Left lobe of liver (tissue), 2 donors: ENCODE data around the gene GP1BB. TPM values are rescaled to one million over a fixed set of nuclear protein-coding genes. Genes with fewer than 3 reads are reported as not detected.

ENCODE experiments used
- ATAC-seq: fragments of 200-7000 bp; cut with Tn5 transposase; one replicate; pipeline ENCODE4 v1.9.1; 2020; ENCODE audit warnings: mild to moderate bottlenecking, moderate library complexity
- DNase-seq: peaks from one replicate; pipeline ENCODE4 v3.0.0-alpha.2; 2020; ENCODE audit warnings: low spot score
- total RNA-seq: library from RNA; stranded (reverse); gene quantifications from one replicate; pipeline ENCODE4 v1.2.1, GENCODE V29; 2021
- donor health status: DM: no; HTN: no; CAD: no; lungs with moderate emphysema.
- donor health status: DM: no; HTN: yes; CAD: no.

The GP1BB gene
- total RNA-seq, 1 donor from 2014 or later: 0.75 TPM

DNA sequence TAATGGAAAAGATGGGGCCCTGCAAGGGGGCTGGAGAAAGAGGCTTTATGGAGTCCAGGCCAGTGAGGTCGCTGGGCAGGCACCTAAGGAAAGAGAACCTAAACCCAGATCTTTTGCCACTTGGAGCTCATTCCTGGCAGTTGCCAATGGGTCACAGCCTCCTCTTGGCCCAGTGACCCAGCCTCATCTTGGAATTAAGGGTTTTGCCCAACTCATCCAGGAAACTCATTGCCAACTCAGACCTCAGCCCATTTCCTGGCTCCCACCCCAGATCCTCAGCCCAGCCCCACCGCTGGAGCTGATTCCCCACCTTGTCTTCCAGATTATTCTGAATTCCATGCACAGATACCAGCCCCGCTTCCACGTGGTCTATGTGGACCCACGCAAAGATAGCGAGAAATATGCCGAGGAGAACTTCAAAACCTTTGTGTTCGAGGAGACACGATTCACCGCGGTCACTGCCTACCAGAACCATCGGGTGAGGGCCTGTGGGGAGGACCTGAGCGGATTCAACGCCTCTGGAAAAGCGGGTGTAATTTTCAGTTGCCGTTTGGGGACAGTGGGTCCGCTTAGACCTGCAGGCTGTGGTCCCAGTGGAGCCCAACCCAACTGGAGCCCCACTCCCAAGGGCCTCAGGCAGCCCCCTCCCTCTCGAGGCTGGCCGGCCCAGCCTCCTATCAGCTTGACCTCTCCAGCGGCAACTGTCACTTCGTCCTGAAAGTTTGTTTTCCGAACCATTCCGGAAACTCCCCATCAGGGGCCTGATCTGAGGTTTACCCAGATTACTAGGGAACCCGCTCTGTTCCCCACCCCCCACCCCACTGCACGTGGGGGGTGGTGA lies 41.5 kb downstream of the GP1BB start:
- no peak for ATAC-seq
- no peak for DNase-seq

DNA sequence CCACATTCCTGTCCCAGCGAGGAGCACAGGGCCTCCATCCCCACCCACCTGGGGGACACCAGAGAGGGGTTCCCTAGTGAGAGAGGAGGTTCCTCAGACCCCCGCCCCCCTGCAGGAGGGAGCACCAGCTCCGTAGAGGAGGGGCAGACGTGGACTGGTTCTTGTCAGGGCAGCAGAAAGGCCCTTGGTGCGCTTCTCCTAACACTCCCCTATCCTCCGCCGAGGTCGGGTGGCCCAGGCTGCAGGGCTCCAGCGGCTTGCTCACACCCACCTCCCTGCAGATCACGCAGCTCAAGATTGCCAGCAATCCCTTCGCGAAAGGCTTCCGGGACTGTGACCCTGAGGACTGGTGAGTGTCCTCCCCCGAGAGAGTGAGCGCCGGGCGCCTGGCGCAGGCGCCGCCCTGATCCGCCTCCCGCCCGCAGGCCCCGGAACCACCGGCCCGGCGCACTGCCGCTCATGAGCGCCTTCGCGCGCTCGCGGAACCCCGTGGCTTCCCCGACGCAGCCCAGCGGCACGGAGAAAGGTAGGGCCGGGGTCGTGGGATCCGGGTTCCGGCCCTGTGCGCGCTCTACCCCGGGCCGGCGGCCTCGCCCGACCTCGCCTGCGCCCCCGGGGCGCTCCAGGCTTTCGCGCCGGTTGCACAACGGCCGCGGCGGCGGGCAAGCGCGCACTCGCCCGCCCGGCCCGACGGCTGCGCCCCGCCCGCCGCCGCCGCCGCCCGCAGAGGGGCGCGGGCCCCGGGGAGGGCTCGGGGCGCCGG lies 42.3 kb downstream of the GP1BB start:
- DNase-seq: no peak
- peak; percentile 43 for ATAC-seq

DNA sequence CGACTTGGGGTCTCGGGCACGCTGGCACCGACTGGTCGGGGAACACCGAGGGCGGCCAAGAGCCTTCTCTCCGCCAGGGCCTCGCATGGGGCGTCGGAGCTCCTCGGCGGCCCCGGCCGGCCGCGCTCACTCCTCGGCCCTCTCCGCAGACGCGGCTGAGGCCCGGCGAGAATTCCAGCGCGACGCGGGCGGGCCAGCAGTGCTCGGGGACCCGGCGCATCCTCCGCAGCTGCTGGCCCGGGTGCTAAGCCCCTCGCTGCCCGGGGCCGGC lies 42.8 kb downstream of the GP1BB start:
- no peak for DNase-seq
- no peak for ATAC-seq

DNA sequence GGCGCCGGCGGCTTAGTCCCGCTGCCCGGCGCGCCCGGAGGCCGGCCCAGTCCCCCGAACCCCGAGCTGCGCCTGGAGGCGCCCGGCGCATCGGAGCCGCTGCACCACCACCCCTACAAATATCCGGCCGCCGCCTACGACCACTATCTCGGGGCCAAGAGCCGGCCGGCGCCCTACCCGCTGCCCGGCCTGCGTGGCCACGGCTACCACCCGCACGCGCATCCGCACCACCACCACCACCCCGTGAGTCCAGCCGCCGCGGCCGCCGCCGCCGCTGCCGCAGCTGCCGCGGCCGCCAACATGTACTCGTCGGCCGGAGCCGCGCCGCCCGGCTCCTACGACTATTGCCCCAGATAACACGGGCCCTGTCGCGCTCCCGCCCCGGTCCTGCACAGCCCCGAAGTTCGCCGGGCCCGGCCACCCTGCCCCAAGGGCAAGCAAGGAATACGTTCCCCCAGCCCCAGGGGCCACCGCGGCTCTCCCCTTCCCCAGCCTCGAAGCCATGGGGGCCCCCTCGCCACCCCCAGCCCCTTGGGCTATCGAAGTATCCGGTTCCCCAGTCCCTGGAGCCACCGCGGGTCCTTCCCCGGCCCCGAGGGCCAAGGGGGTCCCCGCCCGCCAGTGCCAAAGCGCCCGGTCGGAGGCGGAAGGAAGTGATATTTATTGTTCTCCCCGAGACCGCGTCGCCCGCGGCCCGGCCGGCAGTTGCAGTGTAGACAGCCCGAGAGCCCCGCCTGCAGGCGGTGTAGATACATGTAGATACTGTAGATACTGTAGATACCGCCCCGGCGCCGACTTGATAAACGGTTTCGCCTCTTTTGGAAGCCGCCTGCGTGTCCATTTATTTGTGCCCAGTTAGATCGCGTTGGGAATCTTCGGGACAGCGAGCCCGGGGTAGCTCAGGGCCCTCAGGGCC lies 43.4 kb downstream of the GP1BB start:
- ATAC-seq (peak; percentile 82), DNase-seq (peak; percentile 60)

DNA sequence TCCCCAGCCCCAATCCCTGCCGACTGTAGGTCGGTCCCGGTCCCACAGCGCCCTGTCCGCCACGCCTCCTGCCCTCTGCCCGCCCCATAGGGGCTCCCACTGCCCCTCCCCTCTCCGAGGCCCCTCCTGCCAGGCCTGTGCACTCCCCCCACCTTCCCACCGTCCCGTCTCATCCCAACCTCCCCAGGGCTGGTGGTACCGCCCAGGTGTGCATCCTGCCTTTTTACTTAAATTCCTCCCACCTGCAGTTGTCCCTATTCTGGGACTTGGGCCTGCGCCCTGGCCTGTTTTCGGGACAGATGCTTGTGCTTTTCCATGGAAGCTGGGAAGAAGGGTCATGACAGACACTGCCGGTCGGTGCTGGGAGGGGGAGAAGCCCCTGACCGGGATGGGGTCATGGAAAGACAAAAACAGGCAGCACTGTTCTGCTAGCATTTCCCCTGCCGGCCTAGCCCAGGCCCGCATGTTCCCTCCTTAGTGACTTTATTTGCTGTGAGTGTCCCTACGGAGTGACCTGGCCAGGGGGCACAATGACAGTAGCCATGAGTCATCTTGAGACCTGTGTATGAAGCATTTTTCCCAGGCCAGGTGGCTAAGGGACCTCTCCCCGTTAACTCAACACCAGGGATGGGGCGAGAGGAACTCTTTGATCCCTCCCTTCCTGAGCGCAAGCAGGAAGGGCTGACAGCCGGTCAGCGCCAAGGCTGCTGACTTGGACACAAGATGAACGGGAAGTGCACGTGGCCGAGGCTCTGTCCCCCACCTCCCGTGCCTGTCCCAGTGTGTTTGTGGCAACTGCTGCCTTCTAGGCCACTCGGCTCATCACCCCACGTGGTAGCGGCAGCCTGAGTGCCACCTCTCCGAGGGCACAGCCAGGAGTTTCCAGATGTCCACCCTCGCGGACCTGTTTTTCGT lies 44.3 kb downstream of the GP1BB start:
- no peak for DNase-seq
- peak; percentile 32 for ATAC-seq

DNA sequence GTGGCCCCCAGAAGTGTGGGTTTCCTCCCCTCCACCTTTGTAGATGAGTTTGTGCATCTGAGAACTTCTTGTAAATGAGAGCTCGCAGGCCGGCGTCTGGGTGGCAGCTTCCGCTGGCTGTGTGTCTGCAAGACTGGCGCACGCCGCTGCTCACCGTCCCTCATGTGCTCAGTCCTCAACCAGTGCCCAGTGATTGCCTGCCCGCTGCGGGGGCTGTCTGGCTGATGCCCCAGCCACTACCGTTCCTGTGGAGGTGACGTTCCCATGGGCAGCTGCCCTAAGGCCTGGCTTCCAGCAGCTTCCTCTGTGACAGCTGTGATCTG lies 46.0 kb downstream of the GP1BB start:
- DNase-seq: no peak
- ATAC-seq: no peak

DNA sequence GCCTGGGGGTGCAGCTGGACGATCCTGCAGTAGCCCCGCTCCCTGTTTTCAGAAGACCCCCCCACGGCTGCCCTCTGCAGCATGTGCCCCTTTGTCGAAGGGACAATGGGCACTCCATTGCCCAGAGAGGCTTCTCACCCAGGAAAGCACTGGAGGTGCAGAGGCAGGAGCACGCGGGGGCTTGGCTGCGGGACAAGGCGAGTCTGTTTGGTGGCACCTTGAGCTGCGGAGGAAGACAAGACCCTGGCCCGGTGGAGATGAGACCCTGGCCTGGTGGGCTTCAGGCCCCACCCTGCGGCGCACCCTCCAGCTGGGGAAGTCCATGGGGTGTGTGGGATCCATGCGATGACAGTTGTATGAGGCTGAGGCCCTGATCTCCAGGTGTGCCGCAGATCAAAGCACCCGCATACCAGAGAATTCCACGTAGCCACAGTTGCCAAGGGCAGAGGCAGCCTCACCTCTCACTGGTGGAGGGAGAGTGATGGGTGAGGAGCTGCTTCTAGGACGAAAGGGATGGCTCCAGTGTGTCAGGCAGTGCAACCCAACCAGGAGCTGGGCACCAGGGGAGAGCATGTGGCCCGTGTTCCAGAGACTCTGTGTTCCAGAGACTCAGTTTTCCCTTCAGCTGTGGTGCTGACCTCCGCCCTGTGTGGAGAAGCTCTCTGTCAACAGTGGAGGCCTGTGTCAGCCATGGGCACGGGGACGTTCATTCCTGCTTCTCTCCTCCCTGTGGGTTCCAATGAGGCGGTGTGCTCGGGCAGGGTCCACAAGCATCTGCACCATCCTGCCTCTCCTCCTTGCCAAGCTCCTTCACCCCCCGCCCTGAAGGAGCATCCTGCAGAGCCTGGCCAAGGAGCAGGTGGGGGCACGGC lies 47.2 kb downstream of the GP1BB start:
- no peak for DNase-seq

DNA sequence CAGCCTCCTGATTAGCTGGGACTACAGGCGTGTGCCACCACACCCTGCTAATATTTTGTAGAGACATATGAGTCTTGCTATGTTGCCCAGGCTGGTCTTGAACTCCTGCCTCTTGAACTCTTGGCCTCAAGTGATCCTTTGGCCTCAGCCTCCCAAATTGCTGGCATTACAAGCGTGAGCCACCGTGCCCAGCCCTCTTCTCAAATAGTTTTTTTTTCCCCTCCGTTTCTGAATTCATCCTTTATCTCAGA lies 49.0 kb downstream of the GP1BB start:
- DNase-seq (no peak), ATAC-seq (no peak)

More for the DNA sequence above, 47.2 kb downstream of the GP1BB start:
- no peak for ATAC-seq

DNA sequence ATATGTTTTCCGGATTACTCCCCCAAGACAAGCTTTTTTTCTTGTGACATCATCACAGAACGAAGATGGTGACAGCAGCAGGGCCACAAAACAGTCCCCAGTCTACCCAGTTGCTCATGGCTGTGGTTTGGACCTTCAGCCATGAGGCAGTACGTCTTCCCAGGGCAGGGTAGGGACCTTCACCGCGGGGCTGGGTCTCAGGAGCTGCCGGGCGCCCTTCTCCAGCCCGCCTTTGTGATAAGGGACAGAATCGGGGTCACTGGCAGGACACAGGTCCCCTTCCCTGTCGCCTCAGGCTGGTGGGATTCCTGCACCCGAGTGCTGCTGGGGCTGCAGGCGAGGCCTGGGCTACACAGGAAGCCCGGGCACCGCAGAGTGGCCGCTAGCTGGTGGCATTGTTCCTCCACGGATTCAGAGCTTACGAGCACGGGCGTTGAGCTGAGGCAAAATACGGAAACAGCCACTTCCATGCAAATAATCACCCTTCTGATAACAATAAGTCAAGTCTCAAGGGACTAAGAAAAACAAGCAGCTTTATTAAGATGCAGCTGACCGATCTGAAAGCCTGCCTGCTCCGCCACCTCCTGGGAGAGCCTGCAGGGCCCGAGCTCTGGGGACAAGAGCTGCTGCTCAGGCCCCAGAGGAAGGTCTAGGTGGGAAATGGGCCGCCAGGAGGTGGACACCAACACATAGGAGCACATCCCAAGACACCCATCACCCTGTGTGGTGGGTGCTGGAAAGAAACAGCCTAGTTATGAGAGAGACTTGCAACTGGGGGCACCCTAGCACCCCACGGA lies 49.5 kb downstream of the GP1BB start:
- DNase-seq (no peak), ATAC-seq (peak; percentile 26)

DNA sequence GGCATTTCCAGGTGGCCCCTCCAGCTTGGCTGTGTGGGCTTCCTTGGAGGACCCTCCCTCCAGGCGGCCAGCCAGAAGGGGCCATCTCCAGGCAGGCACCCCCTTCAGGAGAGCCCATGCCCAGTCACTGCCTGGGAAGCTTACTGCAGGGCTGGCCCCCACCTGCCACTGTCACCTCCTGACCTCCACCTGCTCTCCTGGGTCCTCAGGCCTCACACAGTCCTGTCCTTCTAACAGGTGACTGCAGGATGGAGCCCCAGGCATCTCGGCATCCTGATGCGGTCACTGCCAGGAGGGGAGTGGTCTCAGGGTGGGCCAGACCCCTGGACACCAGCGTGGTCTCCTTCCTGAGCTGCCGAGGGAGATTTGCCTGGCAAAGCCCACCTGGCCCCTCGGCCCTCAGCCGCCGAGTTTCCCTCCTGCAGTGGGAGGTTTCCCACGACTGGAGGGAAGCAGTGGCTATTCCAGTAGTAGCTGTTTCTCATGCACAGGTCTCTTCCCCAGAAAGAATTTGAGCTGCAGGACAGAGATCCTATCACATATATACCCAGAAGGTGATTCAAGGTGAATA lies 50.2 kb downstream of the GP1BB start:
- no peak for DNase-seq

More for the DNA sequence above, 50.2 kb downstream of the GP1BB start:
- no peak for ATAC-seq

Other genes starting within 250 kb of the GP1BB start
- 28.4 TPM for gene UFD1, start 244.3 kb upstream of the GP1BB start, total RNA-seq
- 0.65 TPM for gene CDC45, start 243.6 kb upstream of the GP1BB start, total RNA-seq
- gene CLDN5, start 199.1 kb upstream of the GP1BB start, total RNA-seq: 10.4 TPM
- gene SEPTIN5, start 9.0 kb upstream of the GP1BB start, total RNA-seq: 1.1 TPM
- 0.40 TPM for gene TBX1, start 37.2 kb downstream of the GP1BB start, total RNA-seq
- 4.3 TPM for gene GNB1L, start 131.3 kb downstream of the GP1BB start, total RNA-seq
- 9.4 TPM for gene RTL10, start 131.3 kb downstream of the GP1BB start, total RNA-seq
- gene COMT, start 218.2 kb downstream of the GP1BB start, total RNA-seq: 145 TPM
- gene TXNRD2, start 218.3 kb downstream of the GP1BB start, total RNA-seq: 44.6 TPM